DND-41 (cell line): Measurements from ENCODE around the gene RNF213.

Source experiments
- ATAC-seq: fragments of 200-7000 bp; cut with Tn5 transposase; 3 replicates; pipeline ENCODE4 v1.9.1; 2021; ENCODE audit warnings: low read depth; ENCODE audit not compliant: insufficient read depth
- DNase-seq: peaks from one replicate; pipeline ENCODE4 v3.0.0-alpha.2; 2020
- H2AFZ ChIP-seq: 2 replicates; pipeline ENCODE4 v1.6.0; 2012; ENCODE audit warnings: low read depth, low read length
- H3K27ac ChIP-seq: 2 replicates; pipeline ENCODE4 v1.5.1; 2012; ENCODE audit warnings: low read length, inconsistent platforms
- H3K27me3 ChIP-seq: fragments of 200-600 bp; sonication (generic); 2 replicates; pipeline ENCODE4 v1.6.0; 2012; ENCODE audit warnings: low read length, mild to moderate bottlenecking, inconsistent platforms; ENCODE audit not compliant: insufficient read depth, poor library complexity
- H3K36me3 ChIP-seq: 2 replicates; pipeline ENCODE4 v1.5.1; 2012; ENCODE audit warnings: low read length, inconsistent platforms; ENCODE audit not compliant: insufficient read depth
- H3K4me1 ChIP-seq: 2 replicates; pipeline ENCODE4 v1.5.1; 2012; ENCODE audit warnings: mild to moderate bottlenecking, low read length; ENCODE audit not compliant: insufficient read depth
- H3K4me2 ChIP-seq: 2 replicates; pipeline ENCODE4 v1.6.0; 2012; ENCODE audit warnings: mild to moderate bottlenecking, moderate library complexity, low read length, inconsistent platforms; ENCODE audit not compliant: insufficient read depth
- H3K4me3 ChIP-seq, 2 experiments: fragments of 200-600 bp in 1 of 2; shearing (Covaris generic) in 1 of 2; 2 replicates each; pipeline ENCODE4 v1.5.1; 2012 to 2016; ENCODE audit warnings: inconsistent platforms in 2 of 2, low read length in 2 of 2, mild to moderate bottlenecking in 2 of 2, low read depth in 1 of 2, moderate library complexity in 1 of 2
- H3K79me2 ChIP-seq: 2 replicates; pipeline ENCODE4 v1.6.0; 2012; ENCODE audit warnings: low read length, inconsistent platforms; ENCODE audit not compliant: insufficient read depth
- H3K9ac ChIP-seq: 2 replicates; pipeline ENCODE4 v1.6.0; 2012; ENCODE audit warnings: low read depth, mild to moderate bottlenecking, inconsistent platforms, low read length, moderate library complexity
- H3K9me3 ChIP-seq: 2 replicates; pipeline ENCODE4 v1.5.1; 2012; ENCODE audit warnings: low read length, moderate library complexity, mild to moderate bottlenecking, inconsistent platforms; ENCODE audit not compliant: insufficient read depth, severe bottlenecking
- H4K20me1 ChIP-seq: 2 replicates; pipeline ENCODE4 v1.6.0; 2012; ENCODE audit warnings: low read length; ENCODE audit not compliant: insufficient read depth
- EZH2 ChIP-seq: IDR thresholded peaks from 3 replicates; pipeline ENCODE4 v1.6.1; 2012; ENCODE audit warnings: borderline replicate concordance, low read depth, mild to moderate bottlenecking, moderate library complexity, low read length, inconsistent platforms; ENCODE audit not compliant: severe bottlenecking
- TF ChIP-seq, protein P1 (sequence below): IDR thresholded peaks from 2 replicates; pipeline ENCODE4 v1.5.1; 2012; ENCODE audit warnings: borderline replicate concordance, low read length, moderate library complexity, mild to moderate bottlenecking; ENCODE audit not compliant: poor library complexity, severe bottlenecking; ENCODE audit errors: extremely low read depth

The RNF213 gene

GRCh38 chr17:80445726-80446110, 185.1 kb downstream of the RNF213 start:
- no peak overlapping the region for H3K9ac ChIP-seq
- no peak overlapping the region for H3K4me2 ChIP-seq
- no peak overlapping the region for H3K4me3 ChIP-seq
- H3K9me3 ChIP-seq, result no peaks in the 10 kb centered on the region
- no peak for TF ChIP-seq EZH2
- H3K27me3 ChIP-seq, result no peaks in the 10 kb centered on the region
- H3K27ac ChIP-seq, result no peak overlapping the region
- H3K79me2 ChIP-seq, result no peaks in the 10 kb centered on the region
- DNase-seq (no peak), ATAC-seq (no peak)
- no peaks in the 10 kb centered on the region for H3K4me1 ChIP-seq
- no peak overlapping the region for H2AFZ ChIP-seq
- H4K20me1 ChIP-seq, result peaks cover 7% of the 10 kb centered on the region
- H3K36me3 ChIP-seq, result no peaks in the 10 kb centered on the region

GRCh38 chr17:80446645-80447405, 186.2 kb downstream of the RNF213 start:
- H3K27me3 ChIP-seq, result no peaks in the 10 kb centered on the region
- TF ChIP-seq, protein P1, sequence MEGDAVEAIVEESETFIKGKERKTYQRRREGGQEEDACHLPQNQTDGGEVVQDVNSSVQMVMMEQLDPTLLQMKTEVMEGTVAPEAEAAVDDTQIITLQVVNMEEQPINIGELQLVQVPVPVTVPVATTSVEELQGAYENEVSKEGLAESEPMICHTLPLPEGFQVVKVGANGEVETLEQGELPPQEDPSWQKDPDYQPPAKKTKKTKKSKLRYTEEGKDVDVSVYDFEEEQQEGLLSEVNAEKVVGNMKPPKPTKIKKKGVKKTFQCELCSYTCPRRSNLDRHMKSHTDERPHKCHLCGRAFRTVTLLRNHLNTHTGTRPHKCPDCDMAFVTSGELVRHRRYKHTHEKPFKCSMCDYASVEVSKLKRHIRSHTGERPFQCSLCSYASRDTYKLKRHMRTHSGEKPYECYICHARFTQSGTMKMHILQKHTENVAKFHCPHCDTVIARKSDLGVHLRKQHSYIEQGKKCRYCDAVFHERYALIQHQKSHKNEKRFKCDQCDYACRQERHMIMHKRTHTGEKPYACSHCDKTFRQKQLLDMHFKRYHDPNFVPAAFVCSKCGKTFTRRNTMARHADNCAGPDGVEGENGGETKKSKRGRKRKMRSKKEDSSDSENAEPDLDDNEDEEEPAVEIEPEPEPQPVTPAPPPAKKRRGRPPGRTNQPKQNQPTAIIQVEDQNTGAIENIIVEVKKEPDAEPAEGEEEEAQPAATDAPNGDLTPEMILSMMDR, result no peak
- H4K20me1 ChIP-seq, result no peaks in the 10 kb centered on the region; the same call in 1 of the 2 replicates
- no peaks in the 10 kb centered on the region for H3K9me3 ChIP-seq
- DNase-seq (no peak), ATAC-seq (no peak)
- no peak overlapping the region for H3K4me2 ChIP-seq
- no peak overlapping the region for H3K27ac ChIP-seq
- H3K9ac ChIP-seq, result no peak overlapping the region
- no peaks in the 10 kb centered on the region for H3K36me3 ChIP-seq
- no peaks in the 10 kb centered on the region for H3K79me2 ChIP-seq
- no peak overlapping the region for H3K4me3 ChIP-seq
- H2AFZ ChIP-seq, result no peak overlapping the region
- no peaks in the 10 kb centered on the region for H3K4me1 ChIP-seq

- Histone ChIP-seq H3K36me3 (no peaks in the 10 kb centered on the region), H3K4me1 (no peaks in the 10 kb centered on the region), H4K20me1 (no peaks in the 10 kb centered on the region), H3K9ac (no peak overlapping the region), H3K27ac (no peak overlapping the region), H3K4me3 (no peak overlapping the region), H3K4me2 (no peak overlapping the region), H3K9me3 (no peaks in the 10 kb centered on the region), H2AFZ (no peak overlapping the region), H3K79me2 (no peaks in the 10 kb centered on the region), H3K27me3 (no peaks in the 10 kb centered on the region)
- TF ChIP-seq, protein P1, result no peak
- no peak for TF ChIP-seq EZH2
- ATAC-seq, result no peak
- DNase-seq, result no peak
These were observed 187.1 kb downstream of the RNF213 start for GRCh38 chr17:80447790-80448189.
